Activated naive CD4-positive, alpha-beta T cell treated with anti-CD3 and anti-CD28 coated beads, Interleukin-2, amount 50 U/mL, for 16 hours (primary cell): ENCODE results near the gene RIMKLA.

ENCODE experiments used
- DNase-seq: peaks from one replicate; pipeline ENCODE4 v3.0.0-alpha.2; 2020

The RIMKLA gene

GRCh38 chr1:42380586-42381279 lies at the start of gene RIMKLA:
Gene RIMKLA (plus strand): TSS chr1:42380792. CDS start chr1:42380935, 143 bp downstream.
- DNase-seq, result peak; percentile 40

- DNase-seq, result no peak
Observed at GRCh38 chr1:42332877-42333276, 47.7 kb upstream of the RIMKLA start.

- DNase-seq, result no peak
Observed at GRCh38 chr1:42333662-42334239, 46.8 kb upstream of the RIMKLA start.

- DNase-seq, result no peak
Observed at GRCh38 chr1:42334240-42335049, 46.1 kb upstream of the RIMKLA start.

- peak; percentile 94 for DNase-seq
Observed at GRCh38 chr1:42335050-42335808, 45.4 kb upstream of the RIMKLA start, which contains the start of gene FOXJ3. Gene FOXJ3 (minus strand): TSS chr1:42335235. CDS start chr1:42311093, 24,142 bp downstream.

- no peak for DNase-seq
Observed at GRCh38 chr1:42335809-42336518, 44.6 kb upstream of the RIMKLA start.

GRCh38 chr1:42336978-42337377 lies 43.6 kb upstream of the RIMKLA start:
- no peak for DNase-seq

- DNase-seq, result no peak
Observed at GRCh38 chr1:42340093-42340492, 40.5 kb upstream of the RIMKLA start.

GRCh38 chr1:42340901-42341300 lies 39.7 kb upstream of the RIMKLA start:
- no peak for DNase-seq

GRCh38 chr1:42343049-42343448 lies 37.5 kb upstream of the RIMKLA start:
- no peak for DNase-seq

GRCh38 chr1:42348498-42348897 lies 32.1 kb upstream of the RIMKLA start:
- DNase-seq, result no peak

GRCh38 chr1:42350086-42350485 lies 30.5 kb upstream of the RIMKLA start:
- no peak for DNase-seq

GRCh38 chr1:42358791-42359190 lies 21.8 kb upstream of the RIMKLA start:
- DNase-seq, result no peak

- DNase-seq, result no peak
Observed at GRCh38 chr1:42359466-42359865, 21.1 kb upstream of the RIMKLA start.

- DNase-seq, result no peak
Observed at GRCh38 chr1:42364089-42364488, 16.5 kb upstream of the RIMKLA start.

- DNase-seq, result no peak
Observed at GRCh38 chr1:42364542-42364941, 16.1 kb upstream of the RIMKLA start.

- no peak for DNase-seq
Observed at GRCh38 chr1:42365118-42365517, 15.5 kb upstream of the RIMKLA start.

GRCh38 chr1:42368096-42368795 lies 12.3 kb upstream of the RIMKLA start:
- no peak for DNase-seq

- no peak for DNase-seq
Observed at GRCh38 chr1:42369471-42369870, 11.1 kb upstream of the RIMKLA start.

GRCh38 chr1:42370876-42371549 lies 9.6 kb upstream of the RIMKLA start:
- no peak for DNase-seq

GRCh38 chr1:42372796-42373195 lies 7.8 kb upstream of the RIMKLA start:
- DNase-seq, result no peak
